Left ventricle myocardium inferior (tissue), 1 donor: ENCODE data around the gene APP. TPM values are rescaled to one million over a fixed set of nuclear protein-coding genes. Genes with fewer than 3 reads are reported as not detected.

ENCODE experiments used
- DNase-seq: peaks from one replicate; pipeline ENCODE4 v3.0.0-alpha.2; 2020
- H3K27ac ChIP-seq: fragments of 200-600 bp; replicated peaks from 2 replicates; pipeline ENCODE4 v1.8.0; 2021
- H3K27me3 ChIP-seq: fragments of 200-600 bp; 2 replicates; pipeline ENCODE4 v1.8.0; 2021; ENCODE audit warnings: low read depth
- H3K36me3 ChIP-seq: fragments of 200-600 bp; 2 replicates; pipeline ENCODE4 v1.8.0; 2021
- H3K4me1 ChIP-seq: fragments of 200-600 bp; 2 replicates; pipeline ENCODE4 v1.8.0; 2021
- H3K4me3 ChIP-seq: fragments of 200-600 bp; 2 replicates; pipeline ENCODE4 v1.8.0; 2021; ENCODE audit warnings: mild to moderate bottlenecking, moderate library complexity
- H3K9me3 ChIP-seq: fragments of 200-600 bp; replicated peaks from 2 replicates; pipeline ENCODE4 v1.8.0; 2021
- intact Hi-C: fragments of 100-400 bp; cut with micrococcal nuclease; formaldehyde crosslinking; loops from one replicate; pipeline ENCODE4 v1.11.0; 2022
- total RNA-seq: library from RNA; stranded (reverse); fragmentation: NEBNext Ultra II Directional; extraction: Animal tissue kit (Norgen Biotek cat#: 25700); gene quantifications from one replicate; pipeline ENCODE4 v1.2.1, GENCODE V29; 2021
- TF ChIP-seq, protein P1 (sequence below): fragments of 200-600 bp; IDR thresholded peaks from 2 replicates; pipeline ENCODE4 v1.8.0; 2021; ENCODE audit warnings: antibody characterized with exemption, mild to moderate bottlenecking, borderline replicate concordance
- donor health status: DM: no; HTN: yes; CAD: no; lungs with severe emphysema.

APP gene
- total RNA-seq, 1 donor from 2014 or later = 332 TPM

DNA sequence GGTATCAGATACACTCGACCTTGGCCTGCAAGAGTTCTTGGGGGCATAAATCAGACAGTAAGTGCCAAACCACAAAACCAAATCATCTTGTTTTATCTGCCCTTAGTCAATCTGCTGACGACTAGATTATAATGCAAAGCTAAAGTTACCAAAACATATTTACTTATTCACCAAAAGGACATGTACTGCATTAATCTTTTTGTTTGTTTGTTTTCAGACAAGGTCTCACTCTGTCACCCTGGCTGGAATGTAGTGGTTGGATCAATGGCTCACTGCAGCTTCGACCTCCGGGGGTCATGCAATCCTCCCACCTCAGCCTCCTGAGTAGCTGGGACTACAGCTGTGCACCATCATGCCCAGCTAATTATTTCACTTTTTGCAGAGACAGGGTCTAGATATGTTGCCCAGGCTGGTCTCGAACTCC is 114.7 kb downstream of the APP start:
- peaks cover 4% of the 10 kb centered on the region for H3K36me3 ChIP-seq
- no peaks in the 10 kb centered on the region for H3K9me3 ChIP-seq
- TF ChIP-seq, protein P1, sequence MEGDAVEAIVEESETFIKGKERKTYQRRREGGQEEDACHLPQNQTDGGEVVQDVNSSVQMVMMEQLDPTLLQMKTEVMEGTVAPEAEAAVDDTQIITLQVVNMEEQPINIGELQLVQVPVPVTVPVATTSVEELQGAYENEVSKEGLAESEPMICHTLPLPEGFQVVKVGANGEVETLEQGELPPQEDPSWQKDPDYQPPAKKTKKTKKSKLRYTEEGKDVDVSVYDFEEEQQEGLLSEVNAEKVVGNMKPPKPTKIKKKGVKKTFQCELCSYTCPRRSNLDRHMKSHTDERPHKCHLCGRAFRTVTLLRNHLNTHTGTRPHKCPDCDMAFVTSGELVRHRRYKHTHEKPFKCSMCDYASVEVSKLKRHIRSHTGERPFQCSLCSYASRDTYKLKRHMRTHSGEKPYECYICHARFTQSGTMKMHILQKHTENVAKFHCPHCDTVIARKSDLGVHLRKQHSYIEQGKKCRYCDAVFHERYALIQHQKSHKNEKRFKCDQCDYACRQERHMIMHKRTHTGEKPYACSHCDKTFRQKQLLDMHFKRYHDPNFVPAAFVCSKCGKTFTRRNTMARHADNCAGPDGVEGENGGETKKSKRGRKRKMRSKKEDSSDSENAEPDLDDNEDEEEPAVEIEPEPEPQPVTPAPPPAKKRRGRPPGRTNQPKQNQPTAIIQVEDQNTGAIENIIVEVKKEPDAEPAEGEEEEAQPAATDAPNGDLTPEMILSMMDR = no peak
- peaks cover 38% of the 10 kb centered on the region for H3K4me1 ChIP-seq
- H3K27me3 ChIP-seq = no peaks in the 10 kb centered on the region
- no peak overlapping the region for H3K27ac ChIP-seq
- no peak for DNase-seq
- intact Hi-C loops = no loop called here
- no peak overlapping the region for H3K4me3 ChIP-seq

DNA sequence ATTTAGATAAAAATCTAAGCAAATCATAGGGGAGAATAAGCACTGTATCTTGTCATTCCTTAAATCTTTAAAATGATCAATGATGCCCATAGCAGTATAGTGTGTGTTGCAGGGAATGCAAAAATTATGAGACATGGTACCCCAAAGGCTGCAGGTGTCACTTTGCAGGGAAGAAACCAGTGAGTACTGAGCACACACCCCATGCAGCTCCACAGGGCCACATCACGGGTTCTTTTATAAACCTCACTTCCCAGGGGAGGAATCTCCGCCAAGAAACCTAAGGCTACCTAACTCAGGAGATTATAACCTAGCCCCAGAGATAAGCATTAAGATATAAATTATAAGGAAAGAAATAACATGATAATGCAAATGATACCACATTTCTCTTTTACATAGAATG is 115.6 kb downstream of the APP start:
- TF ChIP-seq, protein P1 = no peak

DNA sequence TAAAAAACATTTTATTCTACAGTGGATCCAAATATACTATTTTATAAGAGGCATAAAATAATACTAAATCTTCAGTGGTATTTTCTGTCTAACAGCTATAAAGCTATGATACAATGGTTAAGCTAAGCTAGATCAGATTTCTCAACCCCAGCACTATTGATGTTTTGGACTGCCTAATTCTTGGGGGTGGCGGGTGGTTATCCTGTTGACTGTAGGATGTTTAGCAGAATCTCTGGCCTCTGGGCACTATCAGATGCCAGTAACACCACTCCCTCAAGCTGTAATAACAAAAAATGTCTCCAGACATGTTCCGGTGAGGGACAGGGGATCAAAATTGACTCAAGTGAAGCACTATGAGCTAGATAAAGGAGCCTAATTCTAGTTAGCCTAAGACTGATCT is 118.5 kb downstream of the APP start:
- Histone ChIP-seq H3K4me1 (peaks cover 23% of the 10 kb centered on the region), H3K9me3 (no peaks in the 10 kb centered on the region), H3K4me3 (no peak overlapping the region), H3K27me3 (no peaks in the 10 kb centered on the region), H3K27ac (no peak overlapping the region), H3K36me3 (peaks cover 26% of the 10 kb centered on the region)
- TF ChIP-seq, protein P1 = no peak
- DNase-seq = no peak
- intact Hi-C loops = no loop called here

More for the DNA sequence above, 115.6 kb downstream of the APP start:
- intact Hi-C loops = no loop called here
- Histone ChIP-seq H3K4me1 (peaks cover 29% of the 10 kb centered on the region), H3K27ac (no peak overlapping the region), H3K36me3 (peaks cover 12% of the 10 kb centered on the region), H3K9me3 (no peaks in the 10 kb centered on the region), H3K4me3 (no peak overlapping the region), H3K27me3 (no peaks in the 10 kb centered on the region)
- no peak for DNase-seq

DNA sequence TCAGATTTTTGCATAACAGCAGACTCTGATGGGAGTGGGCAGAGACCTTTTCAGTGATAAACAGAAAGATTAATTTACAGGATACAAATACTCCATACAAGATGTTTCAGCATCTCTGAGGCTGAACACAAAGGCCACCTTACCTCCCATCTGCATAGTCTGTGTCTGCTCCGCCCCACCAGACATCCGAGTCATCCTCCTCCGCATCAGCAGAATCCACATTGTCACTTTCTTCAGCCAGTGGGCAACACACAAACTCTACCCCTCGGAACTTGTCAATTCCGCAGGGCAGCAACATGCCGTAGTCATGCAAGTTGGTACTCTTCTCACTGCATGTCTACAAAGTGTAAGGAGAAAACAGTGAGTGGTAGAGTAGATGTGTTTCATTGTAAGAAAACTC is 119.7 kb downstream of the APP start:
- Histone ChIP-seq H3K36me3 (peaks cover 30% of the 10 kb centered on the region), H3K27ac (no peak overlapping the region), H3K4me1 (peaks cover 17% of the 10 kb centered on the region), H3K4me3 (no peak overlapping the region), H3K9me3 (no peaks in the 10 kb centered on the region), H3K27me3 (no peaks in the 10 kb centered on the region)
- intact Hi-C loops = no loop called here
- TF ChIP-seq, protein P1 = no peak
- no peak for DNase-seq

- Histone ChIP-seq H3K4me3 (no peak overlapping the region), H3K27me3 (no peaks in the 10 kb centered on the region), H3K4me1 (peaks cover 6% of the 10 kb centered on the region), H3K9me3 (no peaks in the 10 kb centered on the region), H3K36me3 (peaks cover 37% of the 10 kb centered on the region), H3K27ac (no peak overlapping the region)
- intact Hi-C loops = no loop called here
- no peak for DNase-seq
- TF ChIP-seq, protein P1 = no peak
Measured at GRCh38 chr21:26049803-26050202, 120.8 kb downstream of the APP start.
